Effector memory CD4-positive, alpha-beta T cell (primary cell): Measurements from ENCODE around the gene LDLRAD4.

ENCODE experiments used
- DNase-seq, 3 donors: peaks; one replicate each; pipeline ENCODE4 v3.0.0-alpha.2; 2020
- H3K27ac ChIP-seq: 2 replicates; pipeline ENCODE4 v1.7.0; 2013; ENCODE audit warnings: mild to moderate bottlenecking, low read length, moderate library complexity; ENCODE audit not compliant: insufficient read depth, poor library complexity, severe bottlenecking
- H3K27me3 ChIP-seq: replicated peaks from 2 replicates; pipeline ENCODE4 v1.7.0; 2013; ENCODE audit warnings: mild to moderate bottlenecking, low read length; ENCODE audit not compliant: insufficient read depth, control insufficient read depth, poor library complexity, severe bottlenecking
- H3K36me3 ChIP-seq: 2 replicates; pipeline ENCODE4 v1.7.0; 2013; ENCODE audit warnings: mild to moderate bottlenecking, low read length, moderate library complexity; ENCODE audit not compliant: control insufficient read depth, insufficient read depth
- H3K4me1 ChIP-seq: 2 replicates; pipeline ENCODE4 v1.7.0; 2013; ENCODE audit warnings: low read length, mild to moderate bottlenecking; ENCODE audit not compliant: control insufficient read depth, insufficient read depth, poor library complexity, severe bottlenecking
- H3K4me3 ChIP-seq: 2 replicates; pipeline ENCODE4 v1.7.0; 2013; ENCODE audit warnings: low read length, low read depth, mild to moderate bottlenecking; ENCODE audit not compliant: insufficient read depth, poor library complexity, severe bottlenecking
- H3K9me3 ChIP-seq: 2 replicates; pipeline ENCODE4 v1.7.0; 2013; ENCODE audit warnings: mild to moderate bottlenecking, low read length, moderate library complexity; ENCODE audit not compliant: control insufficient read depth

LDLRAD4 gene

GRCh38 chr18:13453714-13454113, 235.2 kb downstream of the LDLRAD4 start:
- Histone ChIP-seq H3K27me3 (no peaks in the 10 kb centered on the region), H3K36me3 (no peaks in the 10 kb centered on the region), H3K9me3 (no peaks in the 10 kb centered on the region), H3K4me3 (no peak overlapping the region), H3K27ac (no peak overlapping the region), H3K4me1 (peaks cover 15% of the 10 kb centered on the region)
- no peak for DNase-seq

GRCh38 chr18:13454363-13455150, 236.0 kb downstream of the LDLRAD4 start:
- DNase-seq = no peak
- Histone ChIP-seq H3K4me3 (no peak overlapping the region), H3K4me1 (peaks cover 15% of the 10 kb centered on the region), H3K27ac (no peak overlapping the region), H3K27me3 (no peaks in the 10 kb centered on the region), H3K36me3 (no peaks in the 10 kb centered on the region), H3K9me3 (no peaks in the 10 kb centered on the region)

GRCh38 chr18:13455471-13455870, 236.9 kb downstream of the LDLRAD4 start:
- H3K4me1 ChIP-seq = peaks cover 15% of the 10 kb centered on the region
- H3K4me3 ChIP-seq = no peak overlapping the region
- H3K36me3 ChIP-seq = no peaks in the 10 kb centered on the region
- no peak for DNase-seq
- H3K9me3 ChIP-seq = no peaks in the 10 kb centered on the region
- H3K27me3 ChIP-seq = no peaks in the 10 kb centered on the region
- H3K27ac ChIP-seq = no peak overlapping the region

- Histone ChIP-seq H3K27ac (no peak overlapping the region), H3K27me3 (no peaks in the 10 kb centered on the region), H3K4me3 (no peak overlapping the region), H3K9me3 (no peaks in the 10 kb centered on the region), H3K36me3 (no peaks in the 10 kb centered on the region), H3K4me1 (peaks cover 18% of the 10 kb centered on the region)
- peak in 1 of 3 donors; percentile 13 for DNase-seq
These were observed 237.5 kb downstream of the LDLRAD4 start for GRCh38 chr18:13455960-13456481.

GRCh38 chr18:13456736-13457271, 238.2 kb downstream of the LDLRAD4 start:
- H3K4me3 ChIP-seq = no peak overlapping the region
- no peaks in the 10 kb centered on the region for H3K27me3 ChIP-seq
- H3K4me1 ChIP-seq = peaks cover 19% of the 10 kb centered on the region
- DNase-seq = no peak
- H3K27ac ChIP-seq = no peak overlapping the region
- no peaks in the 10 kb centered on the region for H3K9me3 ChIP-seq
- H3K36me3 ChIP-seq = no peaks in the 10 kb centered on the region

- no peak overlapping the region for H3K27ac ChIP-seq
- H3K9me3 ChIP-seq = no peaks in the 10 kb centered on the region
- no peaks in the 10 kb centered on the region for H3K27me3 ChIP-seq
These were observed 238.8 kb downstream of the LDLRAD4 start for GRCh38 chr18:13457327-13457726.

GRCh38 chr18:13460946-13461345, 242.4 kb downstream of the LDLRAD4 start:
- no peaks in the 10 kb centered on the region for H3K27me3 ChIP-seq
- no peaks in the 10 kb centered on the region for H3K36me3 ChIP-seq
- no peaks in the 10 kb centered on the region for H3K9me3 ChIP-seq
- no peak overlapping the region for H3K4me3 ChIP-seq
- peaks cover 43% of the 10 kb centered on the region for H3K4me1 ChIP-seq
- DNase-seq = no peak
- no peak overlapping the region for H3K27ac ChIP-seq

More at GRCh38 chr18:13457327-13457726, 238.8 kb downstream of the LDLRAD4 start:
- H3K36me3 ChIP-seq = no peaks in the 10 kb centered on the region
- H3K4me3 ChIP-seq = no peak overlapping the region
- peaks cover 19% of the 10 kb centered on the region for H3K4me1 ChIP-seq
- no peak for DNase-seq

GRCh38 chr18:13461469-13461868, 242.9 kb downstream of the LDLRAD4 start:
- Histone ChIP-seq H3K4me3 (no peak overlapping the region), H3K36me3 (no peaks in the 10 kb centered on the region), H3K27me3 (no peaks in the 10 kb centered on the region), H3K9me3 (no peaks in the 10 kb centered on the region), H3K4me1 (peaks cover 38% of the 10 kb centered on the region), H3K27ac (no peak overlapping the region)
- no peak for DNase-seq

GRCh38 chr18:13461936-13462335, 243.4 kb downstream of the LDLRAD4 start:
- Histone ChIP-seq H3K27ac (no peak overlapping the region), H3K36me3 (no peaks in the 10 kb centered on the region), H3K27me3 (no peaks in the 10 kb centered on the region), H3K4me1 (peaks cover 33% of the 10 kb centered on the region), H3K4me3 (no peak overlapping the region), H3K9me3 (no peaks in the 10 kb centered on the region)
- no peak for DNase-seq

GRCh38 chr18:13462686-13463085, 244.1 kb downstream of the LDLRAD4 start:
- H3K36me3 ChIP-seq = no peaks in the 10 kb centered on the region
- H3K4me3 ChIP-seq = no peak overlapping the region
- no peaks in the 10 kb centered on the region for H3K9me3 ChIP-seq
- peaks cover 33% of the 10 kb centered on the region for H3K4me1 ChIP-seq
- H3K27me3 ChIP-seq = no peaks in the 10 kb centered on the region
- no peak overlapping the region for H3K27ac ChIP-seq
- DNase-seq = no peak
